Parathyroid adenoma (tissue), 2 donors: ENCODE results near the gene SLC44A5.
"Not testable (repeated sequence)": the region's sequence is repeated elsewhere in the genome, so short reads cannot be mapped to it uniquely, and the experiment has no call there.

ENCODE experiments used
- H2AFZ ChIP-seq: fragments of 300-600 bp; sonication (generic); one replicate; pipeline ENCODE4 v1.7.0; 2017; ENCODE audit warnings: antibody characterized with exemption, mild to moderate bottlenecking
- H3K27ac ChIP-seq: fragments of 300-600 bp; sonication (generic); one replicate; pipeline ENCODE4 v1.7.0; 2017
- H3K27me3 ChIP-seq: fragments of 300-600 bp; sonication (generic); one replicate; pipeline ENCODE4 v1.7.0; 2017; ENCODE audit warnings: low read length; ENCODE audit not compliant: control insufficient read depth, insufficient read depth
- H3K36me3 ChIP-seq: fragments of 300-600 bp; sonication (generic); one replicate; pipeline ENCODE4 v1.7.0; 2017; ENCODE audit warnings: low read length; ENCODE audit not compliant: control insufficient read depth, insufficient read depth
- H3K4me1 ChIP-seq: fragments of 300-600 bp; sonication (generic); one replicate; pipeline ENCODE4 v1.7.0; 2017; ENCODE audit warnings: control low read depth
- H3K4me2 ChIP-seq: fragments of 300-600 bp; sonication (generic); one replicate; pipeline ENCODE4 v1.7.0; 2017; ENCODE audit warnings: low read length
- H3K4me3 ChIP-seq: fragments of 300-600 bp; sonication (generic); one replicate; pipeline ENCODE4 v1.7.0; 2017; ENCODE audit warnings: low read depth, low read length
- H3K79me2 ChIP-seq: fragments of 300-600 bp; sonication (generic); one replicate; pipeline ENCODE4 v1.7.0; 2017; ENCODE audit warnings: control low read depth
- H3K9ac ChIP-seq: fragments of 300-600 bp; sonication (generic); one replicate; pipeline ENCODE4 v1.7.0; 2017; ENCODE audit warnings: mild to moderate bottlenecking
- H3K9me3 ChIP-seq: fragments of 300-600 bp; sonication (generic); one replicate; pipeline ENCODE4 v1.7.0; 2017; ENCODE audit warnings: low read length; ENCODE audit not compliant: control insufficient read depth
- CTCF ChIP-seq: fragments of 300-600 bp; sonication (generic); IDR thresholded peaks from one replicate; pipeline ENCODE4 v1.7.0; 2017; ENCODE audit warnings: antibody characterized with exemption, mild to moderate bottlenecking
- donor health status: primary hyperparathyroidism.

Gene SLC44A5

GRCh38 chr1:75423616-75424015 lies 187.3 kb downstream of the SLC44A5 start:
- Histone ChIP-seq H2AFZ (no peak overlapping the region), H3K9ac (no peak overlapping the region), H3K27ac (no peak overlapping the region), H3K4me2 (no peak overlapping the region), H3K79me2 (no peaks in the 10 kb centered on the region), H3K4me1 (no peaks in the 10 kb centered on the region), H3K9me3 (no peaks in the 10 kb centered on the region), H3K4me3 (no peak overlapping the region), H3K27me3 (no peaks in the 10 kb centered on the region), H3K36me3 (no peaks in the 10 kb centered on the region)
- no peak for TF ChIP-seq CTCF

- no peak overlapping the region for H3K4me3 ChIP-seq
- no peak overlapping the region for H2AFZ ChIP-seq
- TF ChIP-seq CTCF: no peak
- H3K36me3 ChIP-seq: no peaks in the 10 kb centered on the region
- no peak overlapping the region for H3K4me2 ChIP-seq
- H3K9ac ChIP-seq: no peak overlapping the region
- H3K27me3 ChIP-seq: no peaks in the 10 kb centered on the region
- no peaks in the 10 kb centered on the region for H3K9me3 ChIP-seq
- H3K79me2 ChIP-seq: no peaks in the 10 kb centered on the region
- no peaks in the 10 kb centered on the region for H3K4me1 ChIP-seq
- H3K27ac ChIP-seq: no peak overlapping the region
These were observed 187.8 kb downstream of the SLC44A5 start for GRCh38 chr1:75423136-75423535.

GRCh38 chr1:75421371-75421770 lies 189.5 kb downstream of the SLC44A5 start:
- no peaks in the 10 kb centered on the region for H3K36me3 ChIP-seq
- H3K27ac ChIP-seq: no peak overlapping the region
- no peaks in the 10 kb centered on the region for H3K27me3 ChIP-seq
- H2AFZ ChIP-seq: no peak overlapping the region
- H3K4me2 ChIP-seq: no peak overlapping the region
- no peaks in the 10 kb centered on the region for H3K79me2 ChIP-seq
- H3K4me3 ChIP-seq: no peak overlapping the region
- H3K4me1 ChIP-seq: no peaks in the 10 kb centered on the region
- H3K9ac ChIP-seq: no peak overlapping the region
- H3K9me3 ChIP-seq: no peaks in the 10 kb centered on the region
- TF ChIP-seq CTCF: no peak

GRCh38 chr1:75415187-75415586 lies 195.7 kb downstream of the SLC44A5 start:
- no peaks in the 10 kb centered on the region for H3K79me2 ChIP-seq
- H2AFZ ChIP-seq: no peak overlapping the region
- no peaks in the 10 kb centered on the region for H3K27me3 ChIP-seq
- H3K9me3 ChIP-seq: no peaks in the 10 kb centered on the region
- H3K4me2 ChIP-seq: no peak overlapping the region
- H3K36me3 ChIP-seq: no peaks in the 10 kb centered on the region
- H3K27ac ChIP-seq: no peak overlapping the region
- no peak overlapping the region for H3K9ac ChIP-seq
- TF ChIP-seq CTCF: no peak
- no peak overlapping the region for H3K4me3 ChIP-seq
- H3K4me1 ChIP-seq: no peaks in the 10 kb centered on the region

- Histone ChIP-seq H3K9ac (no peak overlapping the region), H3K4me3 (no peak overlapping the region), H2AFZ (no peak overlapping the region), H3K4me2 (no peak overlapping the region), H3K27ac (no peak overlapping the region), H3K79me2 (no peaks in the 10 kb centered on the region), H3K36me3 (no peaks in the 10 kb centered on the region), H3K27me3 (no peaks in the 10 kb centered on the region), H3K9me3 (no peaks in the 10 kb centered on the region), H3K4me1 (no peaks in the 10 kb centered on the region)
- no peak for TF ChIP-seq CTCF
These were observed 198.3 kb downstream of the SLC44A5 start for GRCh38 chr1:75412616-75413015.

GRCh38 chr1:75404681-75405080 lies 206.2 kb downstream of the SLC44A5 start:
- H3K27me3 ChIP-seq, H3K4me3 ChIP-seq, H3K79me2 ChIP-seq, H3K9me3 ChIP-seq, H3K36me3 ChIP-seq, H2AFZ ChIP-seq, H3K9ac ChIP-seq, H3K27ac ChIP-seq, H3K4me1 ChIP-seq, H3K4me2 ChIP-seq: not testable (repeated sequence)

- H3K4me2 ChIP-seq, H3K27ac ChIP-seq, H3K36me3 ChIP-seq, H3K79me2 ChIP-seq, H2AFZ ChIP-seq, H3K4me3 ChIP-seq, H3K27me3 ChIP-seq, H3K4me1 ChIP-seq, H3K9me3 ChIP-seq, H3K9ac ChIP-seq: not testable (repeated sequence)
These were observed 207.7 kb downstream of the SLC44A5 start for GRCh38 chr1:75403147-75403646.
